Activated CD8-positive, alpha-beta memory T cell treated with anti-CD3 and anti-CD28 coated beads, Interleukin-2, amount 50 U/mL, for 4 hours (primary cell): Measurements from ENCODE around the gene KIAA0930.
"Not testable (repeated sequence)": the region's sequence is repeated elsewhere in the genome, so short reads cannot be mapped to it uniquely, and the experiment has no call there.

Experiments
- DNase-seq: peaks from one replicate; pipeline ENCODE4 v3.0.0-alpha.2; 2020

KIAA0930 gene

GRCh38 chr22:45262931-45263462, 22.3 kb upstream of the KIAA0930 start:
- no peak for DNase-seq

- no peak for DNase-seq
Measured at GRCh38 chr22:45262195-45262930, 21.7 kb upstream of the KIAA0930 start.

GRCh38 chr22:45261407-45262088, 20.9 kb upstream of the KIAA0930 start:
- DNase-seq = no peak

- DNase-seq = not testable (repeated sequence)
Measured at GRCh38 chr22:45260395-45260759, 19.7 kb upstream of the KIAA0930 start.

- DNase-seq = no peak
Measured at GRCh38 chr22:45259754-45260394, 19.2 kb upstream of the KIAA0930 start.

GRCh38 chr22:45257941-45258340, 17.2 kb upstream of the KIAA0930 start:
- not testable (repeated sequence) for DNase-seq

GRCh38 chr22:45254789-45255278, 14.1 kb upstream of the KIAA0930 start:
- DNase-seq = no peak

GRCh38 chr22:45254388-45254787, 13.7 kb upstream of the KIAA0930 start:
- no peak for DNase-seq

GRCh38 chr22:45253039-45253641, 12.4 kb upstream of the KIAA0930 start:
- DNase-seq = no peak

- no peak for DNase-seq
Measured at GRCh38 chr22:45251825-45252224, 11.1 kb upstream of the KIAA0930 start.

- no peak for DNase-seq
Measured at GRCh38 chr22:45248832-45249561, 8.3 kb upstream of the KIAA0930 start.

- no peak for DNase-seq
Measured at GRCh38 chr22:45246060-45246985, 5.6 kb upstream of the KIAA0930 start.

GRCh38 chr22:45244916-45245315, 4.2 kb upstream of the KIAA0930 start:
- DNase-seq = no peak

- no peak for DNase-seq
Measured at GRCh38 chr22:45242778-45243191, 2.1 kb upstream of the KIAA0930 start.

- DNase-seq = peak; percentile 40
Measured at GRCh38 chr22:45240104-45240809, 437 bp downstream of the KIAA0930 start.

- DNase-seq = no peak
Measured at GRCh38 chr22:45239681-45240051, 1.0 kb downstream of the KIAA0930 start.

- no peak for DNase-seq
Measured at GRCh38 chr22:45238957-45239680, 1.6 kb downstream of the KIAA0930 start.

GRCh38 chr22:45238076-45238956, 2.4 kb downstream of the KIAA0930 start:
- no peak for DNase-seq
